Gastroesophageal sphincter (tissue), 3 donors: Measurements from ENCODE around the gene ARHGEF7.

Source experiments
- POLR2A ChIP-seq, 2 donors: fragments of 450-650 bp; IDR thresholded peaks; one replicate each; pipeline ENCODE4 v1.6.1; 2017; ENCODE audit warnings: antibody characterized with exemption in 2 of 2, mild to moderate bottlenecking in 2 of 2, moderate library complexity in 1 of 2
- POLR2AphosphoS5 ChIP-seq: sonication (generic); formaldehyde crosslinking; IDR thresholded peaks from one replicate; pipeline ENCODE4 v1.6.1; 2017; ENCODE audit warnings: antibody characterized with exemption
- TF ChIP-seq, protein P1 (sequence below), 4 experiments: fragments of 200-600 bp in 2 of 4; fragments of 450-650 bp in 2 of 4; sonication (generic) in 1 of 4; IDR thresholded peaks; one replicate each; pipeline ENCODE4 v1.5.1; 2017 to 2019; ENCODE audit warnings: antibody characterized with exemption in 4 of 4, mild to moderate bottlenecking in 2 of 4, moderate library complexity in 2 of 4

DNA sequence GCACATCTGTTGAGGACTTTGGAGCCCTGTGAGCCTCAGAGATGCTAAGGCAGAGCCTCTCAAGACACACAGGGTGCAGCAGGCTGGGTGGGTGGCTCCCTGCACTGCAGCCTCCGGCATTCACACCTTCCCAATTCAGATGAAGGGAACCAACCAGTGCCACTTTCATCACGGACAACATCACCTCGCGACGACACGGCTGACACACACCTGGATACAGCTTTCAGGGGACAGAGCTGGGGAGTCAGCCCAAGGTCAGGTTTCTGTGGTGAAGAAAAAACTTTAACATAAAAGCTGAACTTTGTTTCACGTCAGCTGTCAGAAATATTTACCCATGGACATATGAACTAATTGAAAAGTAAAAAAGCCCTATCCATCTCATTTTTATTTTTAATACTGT, 24.9 kb upstream of the ARHGEF7 start:
- TF ChIP-seq, protein P1, sequence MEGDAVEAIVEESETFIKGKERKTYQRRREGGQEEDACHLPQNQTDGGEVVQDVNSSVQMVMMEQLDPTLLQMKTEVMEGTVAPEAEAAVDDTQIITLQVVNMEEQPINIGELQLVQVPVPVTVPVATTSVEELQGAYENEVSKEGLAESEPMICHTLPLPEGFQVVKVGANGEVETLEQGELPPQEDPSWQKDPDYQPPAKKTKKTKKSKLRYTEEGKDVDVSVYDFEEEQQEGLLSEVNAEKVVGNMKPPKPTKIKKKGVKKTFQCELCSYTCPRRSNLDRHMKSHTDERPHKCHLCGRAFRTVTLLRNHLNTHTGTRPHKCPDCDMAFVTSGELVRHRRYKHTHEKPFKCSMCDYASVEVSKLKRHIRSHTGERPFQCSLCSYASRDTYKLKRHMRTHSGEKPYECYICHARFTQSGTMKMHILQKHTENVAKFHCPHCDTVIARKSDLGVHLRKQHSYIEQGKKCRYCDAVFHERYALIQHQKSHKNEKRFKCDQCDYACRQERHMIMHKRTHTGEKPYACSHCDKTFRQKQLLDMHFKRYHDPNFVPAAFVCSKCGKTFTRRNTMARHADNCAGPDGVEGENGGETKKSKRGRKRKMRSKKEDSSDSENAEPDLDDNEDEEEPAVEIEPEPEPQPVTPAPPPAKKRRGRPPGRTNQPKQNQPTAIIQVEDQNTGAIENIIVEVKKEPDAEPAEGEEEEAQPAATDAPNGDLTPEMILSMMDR (IDR thresholded peaks at IDR 0.05): no peak
- no peak for TF ChIP-seq POLR2A (IDR thresholded peaks at IDR 0.05)
- no peak for TF ChIP-seq POLR2AphosphoS5
